ENCODE results near the gene TBX10. TPM values are rescaled to one million over a fixed set of nuclear protein-coding genes. Genes with fewer than 3 reads are reported as not detected.

TBX10 gene
- polyA plus RNA-seq, 1 donor from 2014 or later = not detected

GRCh38 chr11:67616431-67617242 is 22.9 kb downstream of the TBX10 start:
- Histone ChIP-seq H4K20me1 (ENCODE audit: insufficient read depth) (no peaks in the 10 kb centered on the region), H2AFZ (ENCODE audit: low read depth, low read length) (no peak overlapping the region), H3K36me3 (ENCODE audit: insufficient read depth, low read length) (no peaks in the 10 kb centered on the region), H3K4me3 (ENCODE audit: low read length) (no peak overlapping the region), H3K9me2 (ENCODE audit: insufficient read depth, low read length) (no peaks in the 10 kb centered on the region), H3K27ac (ENCODE audit: low read length) (no peak overlapping the region), H3K27me3 (ENCODE audit: insufficient read depth, low read depth, low read length) (no peaks in the 10 kb centered on the region), H3F3A (ENCODE audit: insufficient read depth, low read length, poor library complexity, severe bottlenecking) (no peaks in the 10 kb centered on the region), H3K9ac (ENCODE audit: low read length) (no peak overlapping the region), H3K9me3 (ENCODE audit: low read length) (no peaks in the 10 kb centered on the region), H3K4me2 (ENCODE audit: low read length) (no peak overlapping the region), H3K79me2 (replicated peaks; ENCODE audit: insufficient read depth, low read length) (no peaks in the 10 kb centered on the region)
- TF ChIP-seq EZH2 (IDR thresholded peaks at IDR 0.05; ENCODE audit: borderline replicate concordance, insufficient read depth, low read length, poor library complexity, severe bottlenecking) = no peak
- no peak for TF ChIP-seq TAF1 (IDR thresholded peaks at IDR 0.05; ENCODE audit: low read depth)

GRCh38 chr11:67615728-67616430 is 23.7 kb downstream of the TBX10 start:
- no peak for TF ChIP-seq EP300 (conservative IDR thresholded peaks at IDR 0.05; ENCODE audit: poor library complexity, severe bottlenecking)
- no peak for TF ChIP-seq SMC3 (conservative IDR thresholded peaks at IDR 0.05; ENCODE audit: poor library complexity)
- TF ChIP-seq CTCF (IDR thresholded peaks at IDR 0.05; ENCODE audit: poor library complexity, severe bottlenecking) = no peak
- TF ChIP-seq TAF1 (IDR thresholded peaks at IDR 0.05; ENCODE audit: low read depth) = no peak
- TF ChIP-seq EZH2 (IDR thresholded peaks at IDR 0.05; ENCODE audit: borderline replicate concordance, insufficient read depth, low read length, poor library complexity, severe bottlenecking) = no peak
- TF ChIP-seq POLR2AphosphoS5 (IDR thresholded peaks at IDR 0.05) = no peak
- TF ChIP-seq REST (IDR thresholded peaks at IDR 0.05; ENCODE audit: borderline replicate concordance) = no peak
- TF ChIP-seq MXI1 (conservative IDR thresholded peaks at IDR 0.05; ENCODE audit: poor library complexity, severe bottlenecking) = no peak
- no peak for TF ChIP-seq RAD21 (conservative IDR thresholded peaks at IDR 0.05)
- H3K4me2 ChIP-seq (ENCODE audit: low read length) = no peak overlapping the region
- H3F3A ChIP-seq (ENCODE audit: insufficient read depth, low read length, poor library complexity, severe bottlenecking) = no peaks in the 10 kb centered on the region
- H3K9me2 ChIP-seq (ENCODE audit: insufficient read depth, low read length) = no peaks in the 10 kb centered on the region
- no peak overlapping the region for H3K27ac ChIP-seq (ENCODE audit: low read length)
- no peak overlapping the region for H3K9ac ChIP-seq (ENCODE audit: low read length)
- H3K79me2 ChIP-seq (replicated peaks; ENCODE audit: insufficient read depth, low read length) = no peaks in the 10 kb centered on the region
- H3K36me3 ChIP-seq (ENCODE audit: insufficient read depth, low read length) = no peaks in the 10 kb centered on the region
- H3K9me3 ChIP-seq (ENCODE audit: low read length) = no peaks in the 10 kb centered on the region
- no peak overlapping the region for H3K4me3 ChIP-seq (ENCODE audit: low read length)
- no peaks in the 10 kb centered on the region for H4K20me1 ChIP-seq (ENCODE audit: insufficient read depth)
- H2AFZ ChIP-seq (ENCODE audit: low read depth, low read length) = no peak overlapping the region
- H3K27me3 ChIP-seq (ENCODE audit: insufficient read depth, low read depth, low read length) = no peaks in the 10 kb centered on the region

Data from neural cell (in vitro differentiated cells).